Uterus (tissue), 4 donors: Measurements from ENCODE around the gene RAP1A. TPM values are rescaled to one million over a fixed set of nuclear protein-coding genes. Genes with fewer than 3 reads are reported as not detected.
A peak's percentile ranks its signal among the peaks of the same experiment; 100 is the strongest.

Source experiments
- DNase-seq, 2 donors: peaks; one replicate each; pipeline ENCODE4 v3.0.0-alpha.2; 2019 to 2020
- H3K27ac ChIP-seq, 2 donors: fragments of 200-600 bp; sonication (generic); 1 replicate in 1 of 2; 2 replicates in 1 of 2; pipeline ENCODE4 v1.5.1; 2016 to 2018
- H3K27me3 ChIP-seq, 2 donors: fragments of 200-600 bp; sonication (generic); one replicate each; pipeline ENCODE4 v1.5.1; 2018 to 2019; ENCODE audit warnings: control low read depth in 1 of 2
- H3K36me3 ChIP-seq, 2 donors: fragments of 200-600 bp; sonication (generic); one replicate each; pipeline ENCODE4 v1.5.1; 2019; ENCODE audit warnings: control low read depth in 1 of 2
- H3K4me1 ChIP-seq, 2 donors: fragments of 200-600 bp; sonication (generic); one replicate each; pipeline ENCODE4 v1.5.1; 2018 to 2019; ENCODE audit warnings: control low read depth in 1 of 2
- H3K4me3 ChIP-seq, 2 donors: fragments of 200-600 bp; sonication (generic); 1 replicate in 1 of 2; 2 replicates in 1 of 2; pipeline ENCODE4 v1.5.1; 2018 to 2019; ENCODE audit warnings: mild to moderate bottlenecking in 1 of 2
- H3K9me3 ChIP-seq, 2 donors: fragments of 200-600 bp; sonication (generic); one replicate each; pipeline ENCODE4 v1.5.1; 2019; ENCODE audit warnings: control low read depth in 1 of 2
- POLR2A ChIP-seq, 2 donors: fragments of 450-650 bp; IDR thresholded peaks; one replicate each; pipeline ENCODE4 v1.6.1; 2016; ENCODE audit warnings: antibody characterized with exemption in 2 of 2, mild to moderate bottlenecking in 1 of 2, moderate library complexity in 1 of 2
- intact Hi-C: fragments of 100-400 bp; cut with DNase I; formaldehyde crosslinking; loops from one replicate; pipeline ENCODE4 v1.15.1; 2023; ENCODE audit warnings: low total_unique reads
- total RNA-seq, 4 donors: library from RNA; depleted of rRNA in 3 of 4; stranded (reverse); fragments of >200 nt in 3 of 4; gene quantifications; one replicate each; pipeline versions ENCODE4 v1.1.0 to v1.2.4, GENCODE V29; 2014 to 2023
- TF ChIP-seq, protein P1 (sequence below), 4 experiments: fragments of 200-600 bp in 2 of 4; fragments of 450-650 bp in 2 of 4; sonication (generic) in 2 of 4; IDR thresholded peaks; one replicate each; pipeline ENCODE4 v1.5.1; 2016 to 2019; ENCODE audit warnings: antibody characterized with exemption in 4 of 4, mild to moderate bottlenecking in 2 of 4, moderate library complexity in 1 of 4
- donor health status: DM: yes; HTN: yes; CAD: no.

The RAP1A gene
- total RNA-seq, 4 donors from 2014 or later = 47.6 to 94.8 (median 60.2) TPM

GRCh38 chr1:111746614-111746999, 127.0 kb downstream of the RAP1A start:
- Histone ChIP-seq H3K27ac (no peak overlapping the region), H3K4me3 (no peak overlapping the region), H3K36me3 (no peaks in the 10 kb centered on the region), H3K4me1 (no peaks in the 10 kb centered on the region), H3K27me3 (no peaks in the 10 kb centered on the region), H3K9me3 (no peaks in the 10 kb centered on the region)
- TF ChIP-seq, protein P1, sequence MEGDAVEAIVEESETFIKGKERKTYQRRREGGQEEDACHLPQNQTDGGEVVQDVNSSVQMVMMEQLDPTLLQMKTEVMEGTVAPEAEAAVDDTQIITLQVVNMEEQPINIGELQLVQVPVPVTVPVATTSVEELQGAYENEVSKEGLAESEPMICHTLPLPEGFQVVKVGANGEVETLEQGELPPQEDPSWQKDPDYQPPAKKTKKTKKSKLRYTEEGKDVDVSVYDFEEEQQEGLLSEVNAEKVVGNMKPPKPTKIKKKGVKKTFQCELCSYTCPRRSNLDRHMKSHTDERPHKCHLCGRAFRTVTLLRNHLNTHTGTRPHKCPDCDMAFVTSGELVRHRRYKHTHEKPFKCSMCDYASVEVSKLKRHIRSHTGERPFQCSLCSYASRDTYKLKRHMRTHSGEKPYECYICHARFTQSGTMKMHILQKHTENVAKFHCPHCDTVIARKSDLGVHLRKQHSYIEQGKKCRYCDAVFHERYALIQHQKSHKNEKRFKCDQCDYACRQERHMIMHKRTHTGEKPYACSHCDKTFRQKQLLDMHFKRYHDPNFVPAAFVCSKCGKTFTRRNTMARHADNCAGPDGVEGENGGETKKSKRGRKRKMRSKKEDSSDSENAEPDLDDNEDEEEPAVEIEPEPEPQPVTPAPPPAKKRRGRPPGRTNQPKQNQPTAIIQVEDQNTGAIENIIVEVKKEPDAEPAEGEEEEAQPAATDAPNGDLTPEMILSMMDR (IDR thresholded peaks at IDR 0.05) = no peak
- no peak for TF ChIP-seq POLR2A (IDR thresholded peaks at IDR 0.05)
- intact Hi-C loops = no loop called here
- no peak for DNase-seq

- Histone ChIP-seq H3K4me1 (no peaks in the 10 kb centered on the region), H3K27me3 (no peaks in the 10 kb centered on the region), H3K36me3 (no peaks in the 10 kb centered on the region), H3K9me3 (no peaks in the 10 kb centered on the region), H3K27ac (no peak overlapping the region), H3K4me3 (no peak overlapping the region)
- peak in 1 of 2 donors; percentile 56 for DNase-seq
- intact Hi-C loops = no loop called here
- no peak for TF ChIP-seq POLR2A (IDR thresholded peaks at IDR 0.05)
- TF ChIP-seq, protein P1 (IDR thresholded peaks at IDR 0.05) = peak; percentile 37 to 55 (median 46)
These were observed 127.7 kb downstream of the RAP1A start for GRCh38 chr1:111747282-111747734.

- Histone ChIP-seq H3K9me3 (no peaks in the 10 kb centered on the region), H3K36me3 (no peaks in the 10 kb centered on the region), H3K27me3 (no peaks in the 10 kb centered on the region), H3K4me3 (no peak overlapping the region), H3K27ac (no peak overlapping the region), H3K4me1 (no peaks in the 10 kb centered on the region)
- TF ChIP-seq, protein P1 (IDR thresholded peaks at IDR 0.05) = no peak
- no peak for TF ChIP-seq POLR2A (IDR thresholded peaks at IDR 0.05)
- DNase-seq = no peak
- intact Hi-C loops = no loop called here
These were observed 128.4 kb downstream of the RAP1A start for GRCh38 chr1:111747947-111748346.

DNA sequence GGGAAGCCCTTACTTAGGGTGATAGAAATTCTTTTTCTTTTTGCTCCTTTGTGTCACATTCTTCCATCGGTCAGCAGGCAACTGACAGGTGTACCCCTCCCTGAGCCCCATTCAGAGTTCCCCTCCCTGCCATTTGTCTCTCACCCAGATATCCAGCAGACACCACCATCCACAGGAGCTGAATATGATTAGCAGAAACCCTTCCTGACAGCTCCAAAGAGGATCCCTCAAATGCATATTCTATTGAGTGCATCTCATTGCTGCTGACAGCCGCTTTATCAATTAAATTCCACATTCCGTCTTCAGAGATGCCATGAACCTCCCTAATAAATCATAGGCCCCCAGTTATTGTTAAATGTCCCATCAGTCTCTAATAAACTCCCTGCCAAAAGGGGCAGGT, 130.0 kb downstream of the RAP1A start:
- H3K9me3 ChIP-seq = no peaks in the 10 kb centered on the region
- TF ChIP-seq, protein P1 (IDR thresholded peaks at IDR 0.05) = no peak
- TF ChIP-seq POLR2A (IDR thresholded peaks at IDR 0.05) = no peak
- no peaks in the 10 kb centered on the region for H3K36me3 ChIP-seq
- no peaks in the 10 kb centered on the region for H3K4me1 ChIP-seq
- H3K27me3 ChIP-seq = no peaks in the 10 kb centered on the region
- DNase-seq = no peak
- intact Hi-C loops = no loop called here
- no peak overlapping the region for H3K27ac ChIP-seq
- H3K4me3 ChIP-seq = no peak overlapping the region

DNA sequence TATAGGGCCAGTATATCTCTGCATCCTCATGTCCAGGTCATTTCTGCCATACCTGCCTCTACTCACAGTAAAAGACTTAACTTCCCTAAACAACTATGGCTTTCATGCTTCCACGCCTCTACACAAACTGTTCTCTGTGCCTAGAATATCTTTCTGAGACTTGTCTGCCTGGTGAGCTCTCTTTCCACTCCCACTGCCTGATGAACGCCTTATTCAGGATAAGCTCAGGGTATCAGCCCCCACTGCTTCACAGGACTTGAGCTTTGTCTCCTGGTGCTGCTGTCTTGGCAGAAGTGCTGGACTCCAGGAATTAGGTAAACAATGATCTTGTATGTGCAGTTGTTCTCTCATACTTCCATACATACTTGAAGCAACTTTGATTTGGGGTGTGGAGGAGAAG, 131.3 kb downstream of the RAP1A start:
- Histone ChIP-seq H3K4me1 (no peaks in the 10 kb centered on the region), H3K36me3 (no peaks in the 10 kb centered on the region), H3K27me3 (no peaks in the 10 kb centered on the region), H3K4me3 (no peak overlapping the region), H3K9me3 (no peaks in the 10 kb centered on the region), H3K27ac (no peak overlapping the region)
- DNase-seq = no peak
- intact Hi-C loops = no loop called here
- no peak for TF ChIP-seq POLR2A (IDR thresholded peaks at IDR 0.05)
- TF ChIP-seq, protein P1 (IDR thresholded peaks at IDR 0.05) = no peak
